ENCODE measurements around the gene CAMSAP1.

The CAMSAP1 gene

GRCh38 chr9:135941288-135941995 is 34.1 kb upstream of the CAMSAP1 start:
- DNase-seq (ENCODE audit: low spot score), result no peak
- no peak for FAIRE-seq

- FAIRE-seq (no peak), DNase-seq (ENCODE audit: low spot score) (no peak)
Measured at GRCh38 chr9:135939351-135940265, 32.3 kb upstream of the CAMSAP1 start.

DNA sequence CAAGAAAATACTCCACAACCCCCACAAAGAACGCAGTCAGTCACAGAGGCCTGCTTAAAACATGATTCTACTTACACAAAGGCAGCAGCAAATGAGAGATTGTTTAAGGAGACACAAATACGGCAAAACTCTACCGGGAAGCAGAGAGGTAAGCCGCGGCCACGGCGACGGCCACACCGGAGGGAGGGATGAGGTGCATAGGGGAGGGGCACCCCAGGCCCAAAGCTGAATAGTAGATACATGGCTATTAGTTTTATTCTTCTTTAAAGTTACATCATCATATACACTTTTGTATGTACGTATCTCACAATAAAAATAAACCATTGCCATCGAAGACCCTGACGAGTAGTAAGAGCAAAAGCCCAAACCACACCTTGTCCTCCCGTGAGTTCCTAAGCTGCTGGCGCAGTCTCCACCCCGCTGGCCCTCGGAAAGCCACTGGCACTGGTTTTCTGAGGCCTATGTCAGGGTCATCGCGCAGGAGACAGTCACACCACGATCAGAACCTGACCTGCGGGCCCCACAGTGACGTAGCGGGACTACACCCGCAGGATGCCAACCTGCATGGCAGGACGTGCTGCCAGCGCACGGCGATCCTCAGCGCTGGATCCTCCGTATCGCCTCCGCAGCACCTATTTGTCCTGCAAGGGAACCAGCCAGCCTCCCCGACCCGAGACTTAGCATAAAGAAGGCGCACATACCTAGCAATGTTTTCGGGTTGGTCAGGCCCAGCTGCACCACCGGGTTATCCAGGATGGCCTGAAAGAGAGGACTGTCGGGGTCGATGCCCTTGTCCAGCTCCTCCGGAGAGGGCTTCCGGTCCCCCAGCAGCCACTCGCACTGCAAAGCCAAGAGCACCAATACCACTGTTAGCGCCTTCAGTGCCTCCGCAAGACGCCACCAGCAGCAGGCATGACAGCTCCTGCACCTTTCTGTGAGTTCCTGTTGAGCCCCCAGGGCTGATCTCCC is 30.5 kb upstream of the CAMSAP1 start:
- no peak for DNase-seq (ENCODE audit: low spot score)
- no peak for FAIRE-seq

DNA sequence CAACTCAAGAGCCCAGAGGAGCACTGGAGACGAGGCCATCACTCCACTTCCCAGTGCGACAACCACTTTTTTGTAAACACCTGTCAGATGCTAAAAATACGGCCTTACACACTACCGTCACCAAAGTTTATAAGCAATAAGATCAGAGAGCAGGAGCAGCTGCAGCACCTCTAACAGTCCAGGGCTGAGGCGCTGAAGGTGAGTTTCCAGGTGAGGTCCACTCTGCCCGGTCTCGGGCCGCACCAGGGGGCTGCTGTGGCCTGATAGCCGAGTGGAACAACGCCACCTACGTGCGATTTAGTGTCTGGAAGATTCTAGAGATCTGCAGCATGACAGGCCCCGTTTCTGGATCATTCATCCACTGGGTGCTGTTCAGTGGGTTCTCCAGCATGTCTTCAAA is 25.8 kb upstream of the CAMSAP1 start:
- FAIRE-seq (no peak), DNase-seq (ENCODE audit: low spot score) (no peak)

DNA sequence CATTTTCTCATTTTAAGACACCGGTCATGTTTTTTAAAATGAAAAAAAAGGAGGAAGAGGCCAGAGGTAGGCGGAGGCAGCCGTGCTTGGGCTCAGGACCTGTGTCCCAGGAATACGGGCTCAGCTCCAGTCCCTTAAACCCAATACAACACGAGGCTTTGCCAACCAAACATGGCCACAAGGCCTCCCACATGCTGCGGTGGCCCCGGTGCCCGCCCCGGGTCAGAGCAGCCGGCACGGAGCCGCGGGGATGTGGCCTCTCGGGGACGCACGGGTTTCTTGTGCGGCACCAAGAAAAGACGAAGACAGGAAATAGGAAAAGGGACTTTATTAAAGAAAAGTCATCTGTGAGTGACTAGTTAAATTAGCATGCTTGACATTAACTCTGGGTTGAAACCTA is 25.3 kb upstream of the CAMSAP1 start:
- DNase-seq (ENCODE audit: low spot score), result no peak
- no peak for FAIRE-seq

DNA sequence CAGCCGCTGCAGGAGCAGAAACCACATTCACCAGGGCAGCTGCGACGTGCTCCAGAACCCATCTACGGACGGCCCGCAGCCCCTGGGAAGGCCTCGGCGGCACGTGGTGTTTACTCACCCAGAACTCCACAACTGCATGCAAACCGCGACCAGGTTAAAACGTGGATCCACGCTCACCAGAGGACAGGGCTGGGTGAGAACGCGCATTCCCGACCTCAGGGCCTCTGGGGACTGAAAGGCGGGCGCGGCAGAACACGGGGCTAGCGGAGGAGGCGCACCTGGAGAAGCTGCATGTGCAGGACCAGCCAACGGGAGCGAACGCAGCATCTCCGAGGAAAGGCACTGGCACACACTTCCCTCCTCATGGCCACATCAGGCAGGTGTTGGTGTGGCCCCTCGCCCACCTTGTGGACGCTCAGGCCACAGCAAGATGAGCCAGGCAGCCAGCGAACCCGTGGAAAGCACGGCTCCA is 24.0 kb upstream of the CAMSAP1 start:
- DNase-seq (ENCODE audit: low spot score) (no peak), FAIRE-seq (no peak)

DNA sequence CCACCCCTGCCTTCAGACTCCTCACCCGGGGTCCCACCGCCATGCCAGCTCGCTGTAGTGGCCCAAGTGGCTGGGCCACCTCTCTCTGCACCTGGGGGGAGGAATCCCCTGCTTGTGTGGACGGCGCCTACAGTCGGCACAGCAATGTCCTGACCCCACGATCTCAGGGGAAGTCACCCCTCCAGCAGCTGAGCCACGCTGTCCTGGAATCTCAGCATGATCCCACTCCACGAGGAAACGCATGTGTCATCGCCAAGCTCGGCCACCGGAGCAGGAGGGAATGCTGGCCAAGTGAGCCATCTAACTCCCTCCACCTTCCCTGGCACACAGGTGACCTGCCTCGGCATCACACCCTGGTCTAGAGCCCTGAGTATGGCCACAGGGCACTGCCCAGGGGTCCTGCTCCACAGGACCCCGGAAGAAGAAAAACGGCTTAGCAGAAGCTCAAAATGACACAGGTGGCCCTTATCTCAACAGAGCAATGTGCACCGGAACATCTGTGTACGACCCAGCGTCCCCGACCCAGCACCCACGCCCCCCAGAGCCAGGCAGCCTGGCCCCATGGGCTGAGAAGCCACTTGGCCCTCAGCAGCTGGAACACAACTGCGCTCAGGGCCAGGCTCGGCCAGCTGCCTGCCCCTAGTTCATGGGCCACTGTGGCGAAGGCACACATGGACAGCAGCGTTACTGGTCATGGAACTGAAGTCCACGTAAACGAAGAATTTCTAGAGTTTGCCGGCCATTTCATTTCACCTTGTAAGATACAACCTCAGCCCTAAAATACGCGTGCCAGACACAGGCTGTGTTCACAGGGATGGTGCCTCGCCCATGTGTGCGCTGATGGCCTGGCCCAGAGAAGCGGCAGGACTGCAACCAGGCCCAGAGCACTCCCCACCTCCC is 23.4 kb upstream of the CAMSAP1 start:
- FAIRE-seq (no peak), DNase-seq (ENCODE audit: low spot score) (no peak)

DNA sequence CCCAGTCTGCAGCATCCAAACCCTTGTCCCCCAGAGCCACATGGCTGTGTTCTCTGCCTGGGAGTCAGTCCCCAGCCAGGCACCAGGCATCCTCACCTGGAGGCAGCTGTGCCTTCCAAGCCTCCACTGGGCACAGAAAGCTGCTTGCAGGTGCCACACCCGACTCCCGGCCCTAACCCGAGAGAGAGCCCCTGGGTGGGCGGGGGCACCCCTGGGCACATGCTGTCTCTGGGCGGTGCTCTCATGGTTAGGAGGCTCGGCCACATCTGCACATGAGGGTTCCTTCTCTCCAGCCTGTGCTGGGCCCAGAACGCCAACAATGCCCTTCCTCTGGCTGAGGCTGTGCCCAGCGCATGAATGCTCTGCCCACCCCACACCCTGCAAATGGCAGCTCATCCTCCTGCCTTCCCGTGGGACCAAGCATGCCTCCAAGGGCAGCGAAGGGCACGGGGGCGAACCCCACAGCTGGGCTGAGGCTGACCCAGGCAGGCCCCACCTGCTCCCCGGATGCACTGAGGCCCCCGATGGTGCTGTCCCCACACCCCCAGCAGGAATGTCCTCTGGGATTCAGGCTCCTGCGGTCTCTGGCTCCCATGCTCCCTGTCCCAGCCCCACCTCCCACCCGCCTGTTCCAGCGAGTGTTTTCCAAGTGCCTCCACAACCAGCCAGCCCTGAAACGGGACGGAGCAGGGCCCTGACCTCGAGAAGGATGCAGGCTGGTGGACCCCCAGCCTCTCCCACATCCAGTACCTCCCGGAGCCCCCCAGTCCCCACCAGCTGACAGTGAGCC is 22.5 kb upstream of the CAMSAP1 start:
- DNase-seq (ENCODE audit: low spot score) (no peak), FAIRE-seq (no peak)

- FAIRE-seq, result no peak
- no peak for DNase-seq (ENCODE audit: low spot score)
Measured at GRCh38 chr9:135928731-135929655, 21.6 kb upstream of the CAMSAP1 start.

- DNase-seq (ENCODE audit: low spot score), result no peak
Measured at GRCh38 chr9:135928074-135928730, 20.9 kb upstream of the CAMSAP1 start.

GRCh38 chr9:135927195-135928013 is 20.1 kb upstream of the CAMSAP1 start:
- FAIRE-seq, result peak; percentile 92
- no peak for DNase-seq (ENCODE audit: low spot score)

More at GRCh38 chr9:135928074-135928730, 20.9 kb upstream of the CAMSAP1 start:
- FAIRE-seq, result no peak

- FAIRE-seq (no peak), DNase-seq (ENCODE audit: low spot score) (peak; percentile 90)
Measured at GRCh38 chr9:135926402-135927194, 19.3 kb upstream of the CAMSAP1 start.

DNA sequence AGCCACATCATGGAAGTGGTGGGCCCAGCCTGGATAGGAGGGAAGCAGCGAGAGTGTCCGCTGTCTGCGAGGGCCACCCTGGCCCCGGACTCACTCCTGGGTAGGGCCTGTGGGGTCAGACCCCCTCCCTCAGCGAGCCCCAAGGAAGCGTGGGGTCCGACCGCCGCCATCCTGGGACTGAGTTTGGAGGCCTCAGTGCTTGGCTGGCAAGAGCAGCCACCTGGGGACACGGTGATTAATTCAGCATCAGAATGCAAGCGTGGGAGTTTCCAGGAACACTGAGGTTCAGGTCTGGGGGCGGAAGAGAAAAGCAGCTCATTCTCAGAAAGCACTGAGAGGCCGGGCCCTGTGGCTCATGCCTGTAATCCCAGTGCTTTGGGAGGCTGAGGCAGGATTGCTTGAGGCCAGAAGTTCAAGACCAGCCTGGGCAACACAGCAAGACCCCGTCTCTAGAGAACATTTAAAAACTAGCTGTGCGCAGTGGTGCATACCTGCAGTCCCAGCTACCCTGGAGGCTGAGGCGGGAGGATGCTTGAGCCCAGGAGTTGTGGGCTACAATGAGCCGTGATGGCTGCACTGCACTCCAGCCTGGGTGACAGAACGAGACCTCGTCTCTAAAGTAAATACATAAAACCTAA is 18.3 kb upstream of the CAMSAP1 start:
- no peak for FAIRE-seq
- no peak for DNase-seq (ENCODE audit: low spot score)

DNA sequence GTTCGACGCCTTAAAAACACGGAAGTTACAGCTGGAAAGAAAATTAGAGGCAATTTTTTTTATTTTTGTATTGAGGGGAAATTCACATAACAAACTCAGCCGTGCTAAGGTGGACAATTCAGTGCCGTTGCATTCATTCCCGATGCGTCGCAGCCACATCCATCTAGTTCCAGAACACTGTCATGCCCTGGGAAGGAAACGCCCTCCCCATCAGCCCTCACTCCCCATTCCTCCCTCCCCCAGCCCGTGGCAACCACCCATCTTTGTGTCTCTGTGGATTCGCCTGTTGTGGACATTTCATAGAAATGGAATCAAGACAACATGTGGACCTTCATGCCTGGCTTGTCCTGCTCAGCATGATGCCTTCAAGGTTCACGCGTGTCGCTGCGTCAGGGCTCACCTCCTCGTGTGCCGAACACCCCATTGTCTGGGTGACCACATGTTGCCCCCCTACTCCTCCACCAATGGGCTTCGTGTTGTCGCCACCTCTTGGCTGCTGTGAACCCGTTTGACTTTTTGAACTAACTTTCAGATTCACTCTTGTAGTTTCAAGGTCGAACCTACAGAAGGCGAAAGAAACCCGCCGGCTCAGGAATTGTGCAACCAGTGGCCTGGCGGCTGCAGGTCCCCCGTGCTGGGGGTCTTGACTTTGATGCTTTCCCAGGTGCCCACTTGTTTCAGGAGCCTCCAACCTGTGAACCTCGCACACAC is 17.4 kb upstream of the CAMSAP1 start:
- DNase-seq (ENCODE audit: low spot score), result no peak
- FAIRE-seq, result no peak

DNA sequence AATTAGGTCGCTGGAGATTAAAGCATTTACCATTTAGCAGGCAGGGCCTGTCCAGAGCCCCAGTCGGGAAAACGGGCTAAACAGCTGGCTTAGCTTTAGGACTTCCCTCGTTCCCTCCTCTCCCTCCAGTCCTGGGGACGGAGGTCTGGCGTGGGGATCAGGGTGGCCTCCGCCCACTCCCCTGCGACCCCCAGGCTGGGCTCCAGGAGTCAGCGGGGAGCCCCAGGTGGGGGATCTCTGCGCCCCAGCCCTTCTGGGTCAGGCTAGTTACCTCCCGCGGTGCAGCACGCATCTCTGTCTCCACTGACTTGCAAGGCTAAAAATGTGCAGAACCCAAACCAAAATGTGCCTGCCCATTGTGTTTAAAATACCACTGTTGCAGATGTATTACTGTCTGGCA is 16.2 kb upstream of the CAMSAP1 start:
- FAIRE-seq (no peak), DNase-seq (ENCODE audit: low spot score) (no peak)

Measured in urothelium cell line (cell line).